K562 (cell line): ENCODE results near the gene GLYATL3. TPM values are rescaled to one million over a fixed set of nuclear protein-coding genes. Genes with fewer than 3 reads are reported as not detected.
A peak's percentile ranks its signal among the peaks of the same experiment; 100 is the strongest.

Experiments
- ATAC-seq: fragments of 200-7000 bp; cut with Tn5 transposase; 3 replicates; pipeline ENCODE4 v1.9.1; 2020; ENCODE audit warnings: moderate library complexity
- BruUV-seq: library from RNA; stranded (reverse); fragments of 400-500 nt; replicated peaks from 2 replicates; lab custom pipeline; 2021; lab: Mats Ljungman, UMichigan
- CTCF ChIA-PET: fragments of 300-600 bp; formaldehyde crosslinking; extraction: SDS; loops from one replicate; lab custom pipeline; 2021; ENCODE audit warnings: low intra/inter-chr PET ratio; lab: Yijun Ruan, JAX
- POLR2A ChIA-PET: fragments of 300-600, 350-650 bp; sonication (Branson Sonifier 250); formaldehyde crosslinking; extraction: SDS; loops from one replicate; lab custom pipeline; 2021; ENCODE audit warnings: antibody characterized with exemption, inconsistent platforms; lab: Yijun Ruan, JAX
- DNase-seq, 4 experiments: peaks; one replicate each; pipeline versions ENCODE4 v3.0.0 to v3.0.0-alpha.2; 2011 to 2018; ENCODE audit warnings: low spot score in 3 of 4, mixed read lengths in 3 of 4; ENCODE audit errors: extremely low read depth in 1 of 4
- FAIRE-seq: peaks from 2 replicates; lab custom pipeline; 2011; peaks lifted over from hg19 to GRCh38; lab: Jason Lieb, UNC
- H2AFZ ChIP-seq: 2 replicates; pipeline ENCODE4 v1.6.0; 2011; ENCODE audit warnings: low read depth, low read length, control low read depth, inconsistent platforms
- H3K27ac ChIP-seq: fragments of 200-600 bp; 3 replicates; pipeline ENCODE4 v1.8.0; 2011; ENCODE audit warnings: low read depth, mild to moderate bottlenecking, control low read depth, inconsistent platforms, low read length, moderate library complexity, mixed read lengths; ENCODE audit errors: extremely low read depth
- H3K27me3 ChIP-seq, 2 experiments: fragments of 300-600 bp in 1 of 2; 2 replicates in 1 of 2; 3 replicates in 1 of 2; pipeline versions ENCODE4 v1.6.0 to v1.8.0; 2011; ENCODE audit warnings: inconsistent platforms in 2 of 2, low read length in 2 of 2, mild to moderate bottlenecking in 1 of 2, mixed read lengths in 1 of 2, moderate library complexity in 1 of 2; ENCODE audit not compliant: control insufficient read depth in 2 of 2, insufficient read depth in 2 of 2
- H3K36me3 ChIP-seq: fragments of 300-600 bp; 3 replicates; pipeline ENCODE4 v1.8.0; 2011; ENCODE audit warnings: mild to moderate bottlenecking, low read length, inconsistent platforms; ENCODE audit not compliant: control insufficient read depth, insufficient read depth
- H3K4me1 ChIP-seq, 2 experiments: fragments of 200-600 bp in 1 of 2; replicated peaks in 1 of 2; 2 replicates in 1 of 2; 3 replicates in 1 of 2; pipeline versions ENCODE4 v1.5.1 to v1.8.0; 2011; ENCODE audit warnings: inconsistent platforms in 2 of 2, low read length in 2 of 2, mild to moderate bottlenecking in 1 of 2, mixed read lengths in 1 of 2, moderate library complexity in 1 of 2; ENCODE audit not compliant: control insufficient read depth in 2 of 2, insufficient read depth in 2 of 2
- H3K4me2 ChIP-seq: 2 replicates; pipeline ENCODE4 v1.6.1; 2011; ENCODE audit warnings: low read length, control low read depth, inconsistent platforms, mixed read lengths; ENCODE audit not compliant: insufficient read depth
- H3K4me3 ChIP-seq: fragments of 200-600 bp; sonication (generic), shearing (Covaris generic); 2 replicates; pipeline ENCODE4 v1.5.1; 2016; ENCODE audit warnings: control low read depth, inconsistent platforms
- H3K79me2 ChIP-seq: fragments of 200-600 bp; 3 replicates; pipeline ENCODE4 v1.8.0; 2011; ENCODE audit warnings: low read length, inconsistent platforms; ENCODE audit not compliant: control insufficient read depth, insufficient read depth
- H3K9ac ChIP-seq, 2 experiments: 2 replicates each; pipeline versions ENCODE4 v1.6.0 to v1.6.1; 2011; ENCODE audit warnings: low read depth in 2 of 2, low read length in 2 of 2, control low read depth in 1 of 2, inconsistent platforms in 1 of 2, mild to moderate bottlenecking in 1 of 2, mixed read lengths in 1 of 2; ENCODE audit not compliant: insufficient read depth in 1 of 2
- H3K9me1 ChIP-seq: one replicate; pipeline ENCODE4 v1.6.0; 2011; ENCODE audit warnings: inconsistent platforms, mild to moderate bottlenecking, low read length, moderate library complexity; ENCODE audit not compliant: control insufficient read depth, insufficient read depth
- H3K9me3 ChIP-seq: replicated peaks from 2 replicates; pipeline ENCODE4 v1.5.1; 2011; ENCODE audit warnings: low read depth, low read length, inconsistent platforms; ENCODE audit not compliant: control insufficient read depth, insufficient read depth
- H4K20me1 ChIP-seq: replicated peaks from 2 replicates; pipeline ENCODE4 v1.6.1; 2011; ENCODE audit warnings: low read length, inconsistent platforms, mixed read lengths; ENCODE audit not compliant: control insufficient read depth, insufficient read depth
- CEBPB ChIP-seq: fragments of 450-650 bp; IDR thresholded peaks from 2 replicates; pipeline ENCODE4 v1.6.1; 2016; ENCODE audit warnings: missing genetic modification characterization, missing compliant biosample characterization
- DMBX1 ChIP-seq: fragments of 250-450 bp; sonication (Bioruptor Pico); IDR thresholded peaks from 2 replicates; pipeline ENCODE4 v1.8.0; 2022; ENCODE audit warnings: inconsistent platforms, mild to moderate bottlenecking, moderate library complexity, borderline replicate concordance
- ESRRA ChIP-seq: fragments of 450-650 bp; IDR thresholded peaks from 2 replicates; pipeline ENCODE4 v1.6.1; 2014; ENCODE audit warnings: low read depth, mild to moderate bottlenecking, moderate library complexity, borderline replicate concordance
- GABPB2 ChIP-seq: fragments of 250-450 bp; sonication (Bioruptor Pico); conservative IDR thresholded peaks from 2 replicates; pipeline ENCODE4 v1.5.1; 2021; ENCODE audit warnings: mild to moderate bottlenecking
- HBP1 ChIP-seq: fragments of 450-650 bp; formaldehyde crosslinking; IDR thresholded peaks from 2 replicates; pipeline ENCODE4 v1.4.0; 2022; ENCODE audit warnings: missing genetic modification characterization
- HDAC3 ChIP-seq: fragments of 450-650 bp; IDR thresholded peaks from 2 replicates; pipeline ENCODE4 v1.6.1; 2018; ENCODE audit warnings: borderline replicate concordance, mild to moderate bottlenecking, moderate library complexity; ENCODE audit not compliant: partially characterized antibody
- ILF3 ChIP-seq: fragments of 450-650 bp; IDR thresholded peaks from 2 replicates; pipeline ENCODE4 v1.6.1; 2018; ENCODE audit warnings: antibody characterized with exemption, mild to moderate bottlenecking, moderate library complexity, borderline replicate concordance
- KLF6 ChIP-seq: fragments of 250-450 bp; sonication (Bioruptor Pico); IDR thresholded peaks from 2 replicates; pipeline ENCODE4 v1.4.0; 2020; ENCODE audit warnings: mild to moderate bottlenecking, moderate library complexity, borderline replicate concordance
- NR1H2 ChIP-seq: sonication (generic); formaldehyde crosslinking; IDR thresholded peaks from 2 replicates; pipeline ENCODE4 v1.4.0; 2020; ENCODE audit warnings: mild to moderate bottlenecking, missing genetic modification reagents
- TARDBP ChIP-seq: fragments of 450-650 bp; IDR thresholded peaks from 2 replicates; pipeline ENCODE4 v1.6.1; 2016
- TSHZ1 ChIP-seq: fragments of 250-450 bp; sonication (Bioruptor Pico); IDR thresholded peaks from 2 replicates; pipeline ENCODE4 v1.4.0; 2020; ENCODE audit warnings: mild to moderate bottlenecking, moderate library complexity
- ZNF384 ChIP-seq: IDR thresholded peaks from 2 replicates; pipeline ENCODE4 v1.6.1; 2012; ENCODE audit warnings: low read depth, low read length, improper control_type of control experiment
- WGBS: fragments of 100-300 bp; shearing (Covaris generic); methylation state at CpG from one replicate; pipeline ENCODE4 v1.1.6; 2016; ENCODE audit warnings: low coverage, mixed read lengths; ENCODE audit not compliant: insufficient coverage; ENCODE audit errors: missing lambda C conversion rate; 5-methylcytosine and 5-hydroxymethylcytosine counted together
- in situ Hi-C: fragments of 300-500 bp; cut with MboI; formaldehyde crosslinking; loops from 4 replicates; pipeline ENCODE4 v1.15.0; 2018; ENCODE audit warnings: inconsistent platforms, mixed read lengths
- intact Hi-C: fragments of 100-400 bp; cut with micrococcal nuclease; formaldehyde crosslinking; loops from 2 replicates; pipeline ENCODE4 v1.14.2; 2022
- polyA plus RNA-seq, 8 experiments: library from polyadenylated mRNA; depleted of rRNA in 4 of 8; stranded (reverse) in 5 of 8; unstranded in 3 of 8; fragments of >200 nt; fragmentation: Nextera tagmentation in 2 of 8; fragmentation: Illumina TruSeq in 1 of 8; extraction: Ambion mirVana in 2 of 8; extraction: Trizol in 1 of 8; gene quantifications; 2 replicates each; pipeline versions ENCODE4 v1.2.1 to v1.2.3, GENCODE V29; 2011 to 2014; ENCODE audit warnings: inconsistent platforms in 1 of 8, missing spikeins in 1 of 8
- total RNA-seq, 7 experiments: library from RNA; depleted of rRNA in 6 of 7; stranded (reverse); fragments of >200 nt in 6 of 7; fragmentation: Illumina TruSeq in 2 of 7; extraction: Trizol in 2 of 7; gene quantifications; 2 replicates each; pipeline versions ENCODE4 v1.2.1 to v1.2.3, GENCODE V29; 2011 to 2021; ENCODE audit warnings: low replicate concordance in 1 of 7

The GLYATL3 gene
- total and polyA plus RNA-seq, 9 of the 15 experiments (the other 6 are each of a cell fraction or from before 2014, with no cell fraction given), result not detected

GRCh38 chr6:49526598-49526997 lies 26.9 kb downstream of the GLYATL3 start (continued):
- no peak for TF ChIP-seq ZNF384
- TF ChIP-seq HDAC3, result no peak
- TF ChIP-seq NR1H2 (CRISPR knock-in tag), result no peak
- TF ChIP-seq ESRRA, result no peak
- TF ChIP-seq HBP1, result no peak
- TF ChIP-seq GABPB2 (CRISPR knock-in tag), result no peak

- FAIRE-seq, result no peak
- H3K9ac ChIP-seq, result no peak overlapping the region
Observed at GRCh38 chr6:49527320-49527719, 27.6 kb downstream of the GLYATL3 start.

More at GRCh38 chr6:49527320-49527719, 27.6 kb downstream of the GLYATL3 start:
- Histone ChIP-seq H3K4me2 (no peak overlapping the region), H3K36me3 (no peaks in the 10 kb centered on the region), H3K27me3 (no peaks in the 10 kb centered on the region), H3K9me3 (no peaks in the 10 kb centered on the region), H2AFZ (peak overlapping the region; percentile 72), H3K4me1 (no peaks in the 10 kb centered on the region), H4K20me1 (no peaks in the 10 kb centered on the region)
- intact Hi-C loops (no loop called here), in situ Hi-C loops (no loop called here)
- WGBS, result 10% methylated on average over 1 of the region's 1 CpG
- POLR2A ChIA-PET, result no interaction called here
- no peak for DNase-seq
- CTCF ChIA-PET, result interaction anchor here (0.7 kb wide), 1 partner anchor 1131 kb away, joined by 3 read pairs; no protein-coding TSS in a partner anchor
- BruUV-seq, result no TSS peak
- TF ChIP-seq ILF3, result no peak
- TF ChIP-seq TARDBP, result no peak
- TF ChIP-seq DMBX1 (CRISPR knock-in tag), result no peak
- TF ChIP-seq KLF6 (CRISPR knock-in tag), result no peak
- TF ChIP-seq CEBPB (tag), result peak; percentile 51
- TF ChIP-seq TSHZ1 (CRISPR knock-in tag), result no peak
- TF ChIP-seq, all 486 proteins: peak for 1
- Histone ChIP-seq H3K79me2 (no peaks in the 10 kb centered on the region), H3K27ac (no peak overlapping the region), H3K4me3 (no peak overlapping the region), H3K9me1 (no peaks in the 10 kb centered on the region)
- ATAC-seq, result peak; percentile 15; the same call in 2 of the 3 replicates
